Measurements from ENCODE around the gene NPPC. TPM values are rescaled to one million over a fixed set of nuclear protein-coding genes. Genes with fewer than 3 reads are reported as not detected.

Gene NPPC
- total and polyA plus RNA-seq, 3 experiments from 2014 or later, result not detected

- peaks cover 13 to 46% of the 10 kb centered on the region in 2 donors for H3K27me3 Mint-ChIP-seq
These were observed 48.4 kb downstream of the NPPC start for GRCh38 chr2:231877533-231878456.

GRCh38 chr2:231874944-231875343, 51.3 kb downstream of the NPPC start:
- Mint-ChIP-seq H3K36me3 (no peaks in the 10 kb centered on the region), H3K4me1 (no peaks in the 10 kb centered on the region), H3K27ac (no peak overlapping the region), H3K9me3 (no peaks in the 10 kb centered on the region), H3K27me3 (peaks cover 5 to 36% of the 10 kb centered on the region in 2 donors), H3K4me3 (no peak overlapping the region)
- no peaks in the 10 kb centered on the region for H3K4me1 ChIP-seq (ENCODE audit: insufficient read depth, low read length)
- H3K9me3 ChIP-seq (ENCODE audit: low read length), result no peaks in the 10 kb centered on the region
- H3K36me3 ChIP-seq (ENCODE audit: insufficient read depth, low read length), result no peaks in the 10 kb centered on the region
- H3K27ac ChIP-seq (ENCODE audit: low read depth, low read length), result no peak overlapping the region
- no peaks in the 10 kb centered on the region for H3K27me3 ChIP-seq (ENCODE audit: insufficient read depth, low read length, poor library complexity, severe bottlenecking)
- ChIA-PET CTCF (no interaction called here), POLR2A (no interaction called here)
- DNase-seq, result no peak
- no peak overlapping the region for H3K4me3 ChIP-seq (ENCODE audit: low read length)

More at GRCh38 chr2:231877533-231878456, 48.4 kb downstream of the NPPC start:
- ChIA-PET POLR2A (no interaction called here), CTCF (interaction anchor here (1.9 kb wide), 1 partner anchor 15 kb away, joined by 4 read pairs; no protein-coding TSS in a partner anchor)
- Histone ChIP-seq H3K9me3 (ENCODE audit: low read length) (no peaks in the 10 kb centered on the region), H3K36me3 (ENCODE audit: insufficient read depth, low read length) (no peaks in the 10 kb centered on the region), H3K27me3 (ENCODE audit: insufficient read depth, low read length, poor library complexity, severe bottlenecking) (no peaks in the 10 kb centered on the region), H3K4me3 (ENCODE audit: low read length) (no peak overlapping the region), H3K27ac (ENCODE audit: low read depth, low read length) (no peak overlapping the region), H3K4me1 (ENCODE audit: insufficient read depth, low read length) (no peaks in the 10 kb centered on the region)
- H3K4me1 Mint-ChIP-seq, result no peaks in the 10 kb centered on the region
- H3K27ac Mint-ChIP-seq, result no peak overlapping the region
- H3K9me3 Mint-ChIP-seq, result no peaks in the 10 kb centered on the region
- no peaks in the 10 kb centered on the region for H3K36me3 Mint-ChIP-seq
- no peak for DNase-seq
- no peak overlapping the region for H3K4me3 Mint-ChIP-seq

Other genes starting within 250 kb of the NPPC start
- 1,000 to 10,000 TPM; 2,403 to 2,474 TPM for gene PTMA, start 217.9 kb downstream of the NPPC start, total RNA-seq
- gene PTMA, start 217.9 kb downstream of the NPPC start, polyA plus RNA-seq, result 1,830 TPM
- 10 to 100 TPM; 33.7 to 35.5 TPM for gene PDE6D, start 145.1 kb downstream of the NPPC start, total RNA-seq
- gene PDE6D, start 145.1 kb downstream of the NPPC start, polyA plus RNA-seq, result 62.8 TPM
- 10 to 100 TPM; 48.0 to 51.8 TPM for gene COPS7B, start 140.0 kb downstream of the NPPC start, total RNA-seq
- 34.1 TPM for gene COPS7B, start 140.0 kb downstream of the NPPC start, polyA plus RNA-seq
- 10 to 100 TPM; 28.6 to 29.5 TPM for gene DIS3L2, start 35.3 kb upstream of the NPPC start, total RNA-seq
- 16.4 TPM for gene DIS3L2, start 35.3 kb upstream of the NPPC start, polyA plus RNA-seq

All from CD8-positive, alpha-beta memory T cell (primary cell).